Esophagus mucosa (tissue), 1 donor: ENCODE results near the gene CDC7. TPM values are rescaled to one million over a fixed set of nuclear protein-coding genes. Genes with fewer than 3 reads are reported as not detected.
A peak's percentile ranks its signal among the peaks of the same experiment; 100 is the strongest.

Experiments
- ATAC-seq: fragments of 200-7000 bp; cut with Tn5 transposase; one replicate; pipeline ENCODE4 v1.9.1; 2020
- total RNA-seq: library from RNA; stranded (reverse); gene quantifications from one replicate; pipeline ENCODE4 v1.2.4, GENCODE V29; 2023
- donor health status: DM: yes; HTN: yes; CAD: no.

Gene CDC7
- total RNA-seq, 1 donor from 2014 or later, result 4.2 TPM

GRCh38 chr1:91549041-91549735, 48.5 kb downstream of the CDC7 start:
- no peak for ATAC-seq

GRCh38 chr1:91550961-91551360, 50.3 kb downstream of the CDC7 start:
- ATAC-seq, result no peak

DNA sequence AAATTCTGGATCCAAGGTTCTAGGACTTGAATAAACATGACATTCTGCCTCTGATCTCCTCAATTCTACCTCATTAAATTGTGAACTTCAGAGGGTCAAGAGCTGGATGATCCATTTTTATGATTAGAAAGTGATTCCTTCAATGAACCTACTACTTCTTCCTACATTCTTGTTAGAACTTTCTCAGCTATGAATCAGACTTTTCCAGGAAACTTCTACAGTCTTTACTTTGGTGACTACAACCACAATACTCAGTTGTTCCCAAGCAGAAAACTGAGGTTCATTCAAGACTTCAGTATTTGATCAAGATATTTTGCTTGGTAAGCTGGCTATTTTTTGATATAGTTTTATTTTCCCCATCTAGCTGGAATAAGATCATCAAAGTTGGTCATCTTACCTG, 51.4 kb downstream of the CDC7 start:
- ATAC-seq, result no peak

- no peak for ATAC-seq
Measured at GRCh38 chr1:91552596-91552995, 51.9 kb downstream of the CDC7 start.

DNA sequence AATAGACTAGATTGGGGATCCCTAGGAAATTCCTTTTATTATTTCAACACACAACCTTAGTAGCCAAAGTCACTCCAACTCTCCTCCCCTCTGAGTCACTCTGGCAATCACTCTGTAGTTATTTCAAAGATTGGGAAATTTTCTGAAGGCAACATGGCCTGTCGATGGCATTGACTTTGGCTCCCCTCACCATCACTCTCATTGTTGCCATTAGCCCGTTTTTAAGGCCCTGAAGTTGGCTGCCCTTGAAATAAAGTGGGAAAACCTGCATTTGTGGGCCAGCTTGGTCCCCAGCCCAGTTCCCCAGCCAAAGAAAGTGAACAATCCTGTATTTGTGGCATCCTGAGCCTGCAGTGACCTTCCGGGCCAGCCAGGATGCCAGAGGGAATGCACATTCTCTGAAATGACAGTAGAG, 52.5 kb downstream of the CDC7 start:
- ATAC-seq, result no peak

GRCh38 chr1:91555074-91555730, 54.6 kb downstream of the CDC7 start:
- no peak for ATAC-seq

GRCh38 chr1:91555821-91556531, 55.3 kb downstream of the CDC7 start:
- ATAC-seq, result no peak

- no peak for ATAC-seq
Measured at GRCh38 chr1:91556556-91556955, 55.9 kb downstream of the CDC7 start.

DNA sequence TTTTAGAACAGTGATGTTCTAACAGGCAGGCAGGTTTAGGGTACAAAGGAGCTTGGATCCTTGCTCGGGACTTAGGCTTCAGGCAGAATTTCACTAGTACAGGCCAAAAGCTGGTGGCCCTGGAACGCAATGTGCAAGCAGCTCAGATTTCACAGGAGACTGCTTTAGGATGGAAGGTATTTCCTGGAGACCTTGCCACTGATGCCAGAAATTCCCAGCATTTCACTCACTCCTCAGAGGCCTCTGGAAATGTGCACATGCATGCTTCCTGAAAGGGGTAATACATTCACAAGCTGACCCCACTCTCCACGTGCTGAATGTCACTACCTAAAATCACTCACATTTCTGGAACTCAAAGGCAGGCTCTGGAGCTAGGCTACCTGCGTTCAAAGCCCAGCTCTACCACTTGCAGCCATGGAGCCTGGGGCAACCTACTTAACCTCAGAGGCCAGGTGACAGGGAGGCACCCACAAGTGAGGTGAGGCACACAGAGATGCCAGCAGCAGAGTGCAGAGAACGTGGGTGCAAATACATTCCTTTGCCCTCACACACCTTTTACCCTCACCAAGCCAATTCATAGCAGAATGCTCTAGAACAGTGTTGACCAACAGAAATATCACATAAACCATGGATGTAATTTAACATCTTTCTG, 56.5 kb downstream of the CDC7 start:
- no peak for ATAC-seq

DNA sequence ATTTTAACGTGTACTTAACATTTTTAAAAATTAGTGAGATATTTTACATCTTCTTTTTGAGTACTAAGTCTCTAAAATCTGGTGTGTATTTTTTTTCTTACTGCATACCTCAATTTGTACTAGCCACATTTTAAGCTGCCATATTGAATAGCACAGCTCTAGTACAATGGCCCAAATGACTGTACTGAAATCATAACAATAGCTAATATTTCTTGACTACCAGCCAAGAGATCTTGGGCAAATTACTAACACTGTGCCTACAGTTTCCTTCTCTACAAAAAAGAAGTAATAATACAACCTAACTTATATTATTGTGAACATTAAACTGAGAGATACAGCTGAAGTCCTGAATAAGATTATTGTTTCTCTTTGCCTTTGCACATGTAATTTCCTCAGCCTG, 57.2 kb downstream of the CDC7 start:
- ATAC-seq, result no peak

DNA sequence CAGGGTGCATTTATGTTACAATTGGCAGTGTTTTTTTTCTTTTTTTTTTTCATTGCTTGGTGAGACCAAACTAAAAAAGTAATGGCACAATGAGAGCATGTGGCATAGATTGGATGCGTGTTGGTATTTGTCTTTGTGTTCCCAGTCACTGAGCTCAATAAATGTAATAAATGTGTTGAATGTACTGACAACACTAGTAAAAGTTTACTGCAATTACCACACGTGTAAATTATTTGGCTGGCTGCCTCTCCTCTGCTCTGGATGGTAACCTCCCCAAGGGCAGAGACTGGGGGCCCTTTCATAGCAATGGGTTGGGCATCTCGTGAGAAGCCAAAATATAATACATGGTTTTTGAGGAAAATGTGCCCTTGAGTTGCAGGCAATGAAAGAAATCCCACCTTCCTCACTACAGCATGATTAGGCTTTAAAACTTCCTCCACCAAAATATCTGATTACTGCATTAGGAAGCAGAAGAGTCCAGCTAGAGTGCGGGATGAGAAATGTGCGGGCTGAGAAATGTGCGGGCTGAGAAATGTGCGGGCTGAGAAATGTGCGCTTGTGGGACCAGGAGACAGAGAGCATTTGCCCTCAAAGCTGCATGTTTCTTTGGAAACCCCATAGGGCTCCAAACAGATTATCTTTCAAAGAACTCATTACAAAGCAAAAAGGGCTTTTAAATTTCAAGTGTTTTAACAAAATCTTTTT, 58.5 kb downstream of the CDC7 start:
- no peak for ATAC-seq

DNA sequence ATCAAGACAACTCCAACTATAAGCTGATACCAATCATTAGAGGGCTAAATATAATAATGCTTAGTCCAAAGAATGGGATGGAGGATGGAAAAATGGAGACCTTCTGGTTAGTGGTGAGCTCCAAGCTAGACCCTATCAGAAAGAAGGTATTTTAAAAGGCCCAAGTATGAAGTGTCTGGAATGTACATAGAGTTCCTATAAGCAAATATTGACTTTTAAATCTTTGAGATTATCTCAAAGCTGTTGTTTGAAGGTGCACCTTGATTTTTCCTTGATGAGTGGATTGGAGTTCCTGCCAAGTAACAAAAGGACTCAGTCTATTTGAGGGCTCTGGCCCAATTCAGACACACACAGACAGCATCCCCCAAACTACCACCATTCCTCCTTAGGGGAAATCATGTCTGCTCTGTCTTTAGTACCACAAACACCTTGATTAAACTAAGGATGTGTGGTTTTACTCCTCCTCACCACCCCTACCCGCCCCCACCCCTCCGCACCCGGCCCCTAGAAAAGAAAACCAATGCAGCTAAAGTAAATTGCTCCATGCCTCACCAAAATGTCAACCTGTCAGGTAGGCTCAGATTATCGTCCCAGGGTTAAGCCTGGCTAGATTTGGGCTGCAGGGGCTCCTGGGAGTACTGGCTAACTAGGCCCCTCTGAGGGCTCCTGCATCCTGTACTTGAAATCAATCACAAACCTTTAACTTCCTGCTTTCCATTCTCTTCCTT, 59.4 kb downstream of the CDC7 start:
- ATAC-seq, result no peak

DNA sequence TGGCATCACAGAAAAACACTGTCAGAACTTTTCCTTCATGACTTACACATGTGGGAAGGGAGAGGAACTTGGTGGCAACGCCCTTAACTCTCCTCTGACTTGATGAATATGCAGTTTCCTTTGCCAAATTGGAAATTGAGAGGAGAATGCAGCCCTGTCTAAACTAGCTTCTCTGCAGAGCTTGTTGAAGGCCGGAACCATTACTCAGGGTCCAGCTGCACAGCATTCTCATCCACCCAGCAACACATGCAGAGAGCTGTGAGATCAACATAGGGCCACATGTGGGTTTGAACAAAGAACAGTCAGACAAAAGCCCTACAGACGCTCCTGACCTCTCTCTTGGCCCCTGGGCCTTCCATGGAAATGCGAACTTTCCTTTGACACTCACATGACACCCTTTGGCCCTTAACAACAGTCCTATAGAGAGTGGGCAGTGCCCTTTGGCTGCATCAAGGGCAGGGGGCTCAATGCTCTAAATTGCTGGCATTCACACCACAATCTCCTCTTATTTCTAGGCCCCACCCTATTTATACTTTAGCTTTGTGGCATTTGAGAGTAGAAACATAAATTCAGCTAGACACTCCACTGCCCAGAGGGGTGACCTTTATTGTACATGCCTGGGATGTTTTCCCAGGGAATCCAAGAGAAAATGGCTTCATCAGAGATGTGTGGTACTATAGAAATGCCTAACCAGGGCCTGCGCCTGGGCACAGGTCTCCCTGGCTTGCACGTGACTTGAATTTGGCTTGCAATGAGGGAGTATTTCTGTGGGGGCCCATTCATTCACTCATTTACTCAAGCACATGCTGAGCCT, 64.4 kb downstream of the CDC7 start:
- ATAC-seq, result peak; percentile 90

GRCh38 chr1:91567583-91567982, 66.9 kb downstream of the CDC7 start:
- ATAC-seq, result peak; percentile 39

DNA sequence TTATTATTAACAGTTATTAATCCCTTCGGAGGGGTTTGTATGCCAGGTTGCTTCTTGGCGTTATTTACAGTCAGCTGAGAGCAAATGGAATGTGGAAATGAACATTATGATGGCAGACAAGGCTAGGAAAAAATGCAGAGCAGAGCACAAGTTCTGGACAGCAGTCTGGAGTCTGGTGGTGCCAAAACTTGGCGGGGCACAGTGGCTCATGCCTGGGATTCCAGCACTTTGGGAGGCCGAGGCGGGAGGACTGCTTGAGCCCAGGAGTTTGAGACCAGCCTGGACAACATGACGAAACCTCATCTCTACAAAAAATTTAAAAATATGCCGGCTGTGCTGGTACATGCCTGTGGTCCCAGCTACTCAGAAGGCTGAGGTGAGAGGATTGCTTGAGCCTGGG, 67.6 kb downstream of the CDC7 start:
- ATAC-seq, result no peak

DNA sequence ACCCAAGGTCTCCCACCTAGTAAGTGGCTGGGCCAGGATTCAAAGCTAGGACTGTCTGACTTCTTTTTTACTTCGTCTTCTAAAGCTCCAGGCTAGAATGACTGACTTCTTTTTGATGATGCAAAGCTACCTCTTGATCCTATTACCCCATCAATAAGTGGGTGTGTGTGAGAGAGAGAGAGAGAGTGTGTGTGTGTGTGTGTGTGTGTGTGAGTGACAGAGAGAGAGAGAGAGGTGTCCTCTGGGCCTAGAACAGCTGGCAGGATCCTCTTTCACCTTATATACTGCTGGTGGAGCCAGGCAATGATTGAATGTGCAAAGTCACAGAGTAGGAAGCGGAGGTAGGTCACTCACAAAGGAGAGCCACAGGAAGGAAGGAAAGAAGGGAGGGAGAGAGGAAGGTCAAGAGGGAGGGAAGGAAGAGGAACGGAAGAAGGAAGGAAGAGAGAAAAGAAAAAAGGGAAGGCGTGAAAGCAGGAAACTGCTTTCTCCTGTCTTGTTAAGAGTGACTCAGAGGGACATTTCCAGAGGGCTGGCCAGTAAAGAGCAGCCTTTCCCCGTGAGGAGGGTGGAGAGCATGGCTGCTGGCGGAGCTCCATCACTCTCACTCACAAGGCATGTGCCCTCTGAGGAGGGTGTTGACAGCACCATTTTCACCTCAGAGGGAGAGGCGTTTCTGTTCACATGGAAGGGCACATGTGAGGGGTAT, 68.9 kb downstream of the CDC7 start:
- ATAC-seq, result peak; percentile 95

DNA sequence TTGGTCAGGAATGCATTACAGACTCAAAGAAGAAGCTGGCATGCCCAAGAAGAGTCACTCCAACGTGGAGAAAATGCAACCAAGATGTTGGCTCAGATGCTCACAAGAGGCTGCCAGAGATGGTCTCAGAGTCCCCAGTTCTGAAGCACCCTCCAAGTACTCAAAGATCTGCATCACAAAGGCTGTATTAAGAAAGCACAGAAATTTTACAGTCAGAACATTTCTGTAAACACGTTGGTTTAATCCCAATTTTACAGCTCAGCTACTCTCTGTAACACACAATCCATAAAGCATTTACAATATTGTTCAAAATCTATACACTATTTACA, 69.4 kb downstream of the CDC7 start:
- ATAC-seq, result no peak

GRCh38 chr1:91572044-91572443, 71.4 kb downstream of the CDC7 start:
- no peak for ATAC-seq
